ENCODE data around the gene GPS2. TPM values are rescaled to one million over a fixed set of nuclear protein-coding genes. Genes with fewer than 3 reads are reported as not detected.
"Not testable (repeated sequence)": the region's sequence is repeated elsewhere in the genome, so short reads cannot be mapped to it uniquely, and the experiment has no call there.

The GPS2 gene
- total and polyA plus RNA-seq, 2 donors (not counting 1 experiment from before 2014, with no cell fraction given): 30.6 to 55.3 TPM

- Histone ChIP-seq H3K27ac (ENCODE audit: insufficient read depth, low read length) (no peak overlapping the region), H3K4me3 (replicated peaks in 1 of 4; ENCODE audit: control extremely low read depth in 1 of 4, insufficient read depth in 1 of 4, low read depth in 3 of 4, low read length in 4 of 4) (no peak overlapping the region), H3K27me3 (ENCODE audit: control insufficient read depth, insufficient read depth, low read length) (peaks cover 9% of the 10 kb centered on the region), H3K79me2 (ENCODE audit: control insufficient read depth, insufficient read depth, low read length) (no peaks in the 10 kb centered on the region), H3K9ac (ENCODE audit: insufficient read depth, low read length) (no peak overlapping the region), H3K4me2 (ENCODE audit: extremely low read depth, insufficient read depth, low read length) (no peak overlapping the region), H2AFZ (ENCODE audit: low read length) (no peak overlapping the region), H3K4me1 (ENCODE audit: control insufficient read depth, extremely low read depth, insufficient read depth, low read length) (no peaks in the 10 kb centered on the region), H3K9me3 (ENCODE audit: control insufficient read depth, insufficient read depth, low read depth, low read length) (no peaks in the 10 kb centered on the region), H4K20me1 (ENCODE audit: control insufficient read depth, extremely low read depth, insufficient read depth, low read length) (no peaks in the 10 kb centered on the region), H3K36me3 (ENCODE audit: control insufficient read depth, insufficient read depth, low read length) (no peaks in the 10 kb centered on the region)
- TF ChIP-seq EZH2 (IDR thresholded peaks at IDR 0.05; ENCODE audit: low read length, missing control alignments): no peak
- no peak for TF ChIP-seq CTCF (conservative IDR thresholded peaks at IDR 0.05 in 1 of 2, IDR thresholded peaks at IDR 0.05 in 1 of 2; ENCODE audit: low read depth in 1 of 2, low read length in 2 of 2)
- DNase-seq (ENCODE audit: low read depth in 2 of 2): peak in 1 of 2 donors; percentile 31
Measured at GRCh38 chr17:7340179-7340578, 25.0 kb upstream of the GPS2 start.

- not testable (repeated sequence) for H3K4me1 ChIP-seq (ENCODE audit: control insufficient read depth, extremely low read depth, insufficient read depth, low read length); DNase-seq (ENCODE audit: low read depth in 2 of 2); H3K27ac ChIP-seq (ENCODE audit: insufficient read depth, low read length); H2AFZ ChIP-seq (ENCODE audit: low read length); H3K27me3 ChIP-seq (ENCODE audit: control insufficient read depth, insufficient read depth, low read length); H3K4me2 ChIP-seq (ENCODE audit: extremely low read depth, insufficient read depth, low read length); H3K79me2 ChIP-seq (ENCODE audit: control insufficient read depth, insufficient read depth, low read length); H4K20me1 ChIP-seq (ENCODE audit: control insufficient read depth, extremely low read depth, insufficient read depth, low read length); H3K9me3 ChIP-seq (ENCODE audit: control insufficient read depth, insufficient read depth, low read depth, low read length); H3K4me3 ChIP-seq (replicated peaks in 1 of 4; ENCODE audit: control extremely low read depth in 1 of 4, insufficient read depth in 1 of 4, low read depth in 3 of 4, low read length in 4 of 4); H3K36me3 ChIP-seq (ENCODE audit: control insufficient read depth, insufficient read depth, low read length); H3K9ac ChIP-seq (ENCODE audit: insufficient read depth, low read length)
Measured at GRCh38 chr17:7337600-7337999, 22.4 kb upstream of the GPS2 start.

GRCh38 chr17:7336240-7337175 is 21.3 kb upstream of the GPS2 start, which contains the start of gene ACAP1:
TSS of gene ACAP1 (plus strand) at chr17:7336529. CDS start at chr17:7336735, 206 bp downstream.
- no peak for TF ChIP-seq EZH2 (IDR thresholded peaks at IDR 0.05; ENCODE audit: low read length, missing control alignments)
- no peak for TF ChIP-seq CTCF (conservative IDR thresholded peaks at IDR 0.05 in 1 of 2, IDR thresholded peaks at IDR 0.05 in 1 of 2; ENCODE audit: low read depth in 1 of 2, low read length in 2 of 2)
- Histone ChIP-seq H3K27me3 (ENCODE audit: control insufficient read depth, insufficient read depth, low read length) (peaks cover 11% of the 10 kb centered on the region), H2AFZ (ENCODE audit: low read length) (no peak within 1 kb of the TSS), H3K79me2 (ENCODE audit: control insufficient read depth, insufficient read depth, low read length) (no peaks in the 10 kb centered on the region), H3K4me1 (ENCODE audit: control insufficient read depth, extremely low read depth, insufficient read depth, low read length) (no peaks in the 10 kb centered on the region), H4K20me1 (ENCODE audit: control insufficient read depth, extremely low read depth, insufficient read depth, low read length) (no peaks in the 10 kb centered on the region), H3K9me3 (ENCODE audit: control insufficient read depth, insufficient read depth, low read depth, low read length) (no peaks in the 10 kb centered on the region), H3K27ac (ENCODE audit: insufficient read depth, low read length) (no peak within 1 kb of the TSS), H3K4me3 (replicated peaks in 1 of 4; ENCODE audit: control extremely low read depth in 1 of 4, insufficient read depth in 1 of 4, low read depth in 3 of 4, low read length in 4 of 4) (no peak within 1 kb of the TSS), H3K36me3 (ENCODE audit: control insufficient read depth, insufficient read depth, low read length) (no peaks in the 10 kb centered on the region), H3K4me2 (ENCODE audit: extremely low read depth, insufficient read depth, low read length) (no peak within 1 kb of the TSS), H3K9ac (ENCODE audit: insufficient read depth, low read length) (no peak within 1 kb of the TSS)
- no peak for DNase-seq (ENCODE audit: low read depth in 2 of 2)

- not testable (repeated sequence) for DNase-seq (ENCODE audit: low read depth in 2 of 2); H2AFZ ChIP-seq (ENCODE audit: low read length); H3K36me3 ChIP-seq (ENCODE audit: control insufficient read depth, insufficient read depth, low read length); H4K20me1 ChIP-seq (ENCODE audit: control insufficient read depth, extremely low read depth, insufficient read depth, low read length); H3K9me3 ChIP-seq (ENCODE audit: control insufficient read depth, insufficient read depth, low read depth, low read length); H3K4me2 ChIP-seq (ENCODE audit: extremely low read depth, insufficient read depth, low read length); H3K79me2 ChIP-seq (ENCODE audit: control insufficient read depth, insufficient read depth, low read length); H3K4me3 ChIP-seq (replicated peaks in 1 of 4; ENCODE audit: control extremely low read depth in 1 of 4, insufficient read depth in 1 of 4, low read depth in 3 of 4, low read length in 4 of 4); H3K27ac ChIP-seq (ENCODE audit: insufficient read depth, low read length); H3K9ac ChIP-seq (ENCODE audit: insufficient read depth, low read length); H3K4me1 ChIP-seq (ENCODE audit: control insufficient read depth, extremely low read depth, insufficient read depth, low read length)
- peaks cover 11% of the 10 kb centered on the region for H3K27me3 ChIP-seq (ENCODE audit: control insufficient read depth, insufficient read depth, low read length)
Measured at GRCh38 chr17:7335765-7336164, 20.6 kb upstream of the GPS2 start.
